HUES6 (cell line): Measurements from ENCODE around the gene ZKSCAN1.

Source experiments
- H3K27ac ChIP-seq: 2 replicates; pipeline ENCODE4 v1.7.0; 2013; ENCODE audit warnings: low read depth, mild to moderate bottlenecking, low read length, inconsistent platforms
- H3K27me3 ChIP-seq: 2 replicates; pipeline ENCODE4 v1.6.1; 2013; ENCODE audit warnings: low read length; ENCODE audit not compliant: control insufficient read depth, insufficient read depth
- H3K36me3 ChIP-seq: 2 replicates; pipeline ENCODE4 v1.6.1; 2013; ENCODE audit warnings: low read length; ENCODE audit not compliant: control insufficient read depth, insufficient read depth
- H3K4me1 ChIP-seq: 2 replicates; pipeline ENCODE4 v1.6.1; 2013; ENCODE audit warnings: low read length; ENCODE audit not compliant: control insufficient read depth, insufficient read depth
- H3K4me3 ChIP-seq: 2 replicates; pipeline ENCODE4 v1.5.1; 2013; ENCODE audit warnings: low read depth, low read length
- H3K9ac ChIP-seq: one replicate; pipeline ENCODE4 v1.6.1; 2013; ENCODE audit warnings: mild to moderate bottlenecking, low read length
- H3K9me3 ChIP-seq: 2 replicates; pipeline ENCODE4 v1.6.1; 2013; ENCODE audit warnings: low read depth, low read length; ENCODE audit not compliant: control insufficient read depth, insufficient read depth

Gene ZKSCAN1

GRCh38 chr7:100064162-100064561, 48.8 kb downstream of the ZKSCAN1 start:
- H3K4me1 ChIP-seq: no peaks in the 10 kb centered on the region
- no peaks in the 10 kb centered on the region for H3K9me3 ChIP-seq
- no peaks in the 10 kb centered on the region for H3K27me3 ChIP-seq
- H3K36me3 ChIP-seq: peaks cover 66% of the 10 kb centered on the region
- H3K9ac ChIP-seq: no peak overlapping the region
- H3K4me3 ChIP-seq: no peak overlapping the region
- no peak overlapping the region for H3K27ac ChIP-seq

- H3K27me3 ChIP-seq: no peaks in the 10 kb centered on the region
These were observed 50.2 kb downstream of the ZKSCAN1 start for GRCh38 chr7:100065452-100066186.

GRCh38 chr7:100066953-100067352, 51.6 kb downstream of the ZKSCAN1 start:
- peaks cover 23% of the 10 kb centered on the region for H3K9me3 ChIP-seq
- no peak overlapping the region for H3K27ac ChIP-seq
- no peak overlapping the region for H3K4me3 ChIP-seq
- no peak overlapping the region for H3K9ac ChIP-seq
- H3K36me3 ChIP-seq: peaks cover 71% of the 10 kb centered on the region
- no peaks in the 10 kb centered on the region for H3K4me1 ChIP-seq
- no peaks in the 10 kb centered on the region for H3K27me3 ChIP-seq

More at GRCh38 chr7:100065452-100066186, 50.2 kb downstream of the ZKSCAN1 start:
- Histone ChIP-seq H3K36me3 (peaks cover 70% of the 10 kb centered on the region), H3K9ac (no peak overlapping the region), H3K9me3 (peaks cover 10% of the 10 kb centered on the region), H3K4me3 (no peak overlapping the region), H3K27ac (no peak overlapping the region), H3K4me1 (no peaks in the 10 kb centered on the region)

GRCh38 chr7:100069991-100070390, 54.6 kb downstream of the ZKSCAN1 start:
- peaks cover 76% of the 10 kb centered on the region for H3K36me3 ChIP-seq
- H3K9me3 ChIP-seq: peaks cover 52% of the 10 kb centered on the region
- H3K27ac ChIP-seq: no peak overlapping the region
- no peaks in the 10 kb centered on the region for H3K4me1 ChIP-seq
- no peak overlapping the region for H3K9ac ChIP-seq
- H3K4me3 ChIP-seq: no peak overlapping the region
- H3K27me3 ChIP-seq: no peaks in the 10 kb centered on the region

GRCh38 chr7:100071018-100071723, 55.8 kb downstream of the ZKSCAN1 start:
- H3K27ac ChIP-seq: no peak overlapping the region
- no peaks in the 10 kb centered on the region for H3K27me3 ChIP-seq
- no peaks in the 10 kb centered on the region for H3K4me1 ChIP-seq
- H3K9me3 ChIP-seq: peaks cover 60% of the 10 kb centered on the region
- H3K9ac ChIP-seq: no peak overlapping the region
- H3K4me3 ChIP-seq: no peak overlapping the region
- H3K36me3 ChIP-seq: peaks cover 80% of the 10 kb centered on the region

GRCh38 chr7:100072462-100072861, 57.1 kb downstream of the ZKSCAN1 start:
- H3K9me3 ChIP-seq: peaks cover 63% of the 10 kb centered on the region
- no peaks in the 10 kb centered on the region for H3K4me1 ChIP-seq
- H3K27ac ChIP-seq: no peak overlapping the region
- peaks cover 92% of the 10 kb centered on the region for H3K36me3 ChIP-seq
- H3K9ac ChIP-seq: no peak overlapping the region
- H3K4me3 ChIP-seq: no peak overlapping the region
- H3K27me3 ChIP-seq: no peaks in the 10 kb centered on the region

- H3K27me3 ChIP-seq: no peaks in the 10 kb centered on the region
- no peak overlapping the region for H3K9ac ChIP-seq
- no peak overlapping the region for H3K4me3 ChIP-seq
- H3K4me1 ChIP-seq: no peaks in the 10 kb centered on the region
- H3K9me3 ChIP-seq: peaks cover 61% of the 10 kb centered on the region
- H3K36me3 ChIP-seq: peaks cover 98% of the 10 kb centered on the region
- H3K27ac ChIP-seq: no peak overlapping the region
These were observed 59.4 kb downstream of the ZKSCAN1 start for GRCh38 chr7:100074841-100075240.

GRCh38 chr7:100075418-100075817, 60.0 kb downstream of the ZKSCAN1 start:
- Histone ChIP-seq H3K4me3 (no peak overlapping the region), H3K27ac (no peak overlapping the region), H3K27me3 (no peaks in the 10 kb centered on the region), H3K4me1 (peaks cover 4% of the 10 kb centered on the region; the same call in 1 of the 2 replicates), H3K36me3 (peaks cover 97% of the 10 kb centered on the region), H3K9ac (no peak overlapping the region), H3K9me3 (peaks cover 55% of the 10 kb centered on the region)

GRCh38 chr7:100077205-100077604, 61.8 kb downstream of the ZKSCAN1 start:
- Histone ChIP-seq H3K27me3 (no peaks in the 10 kb centered on the region), H3K9me3 (peaks cover 37% of the 10 kb centered on the region), H3K36me3 (peaks cover 79% of the 10 kb centered on the region)

GRCh38 chr7:100079024-100079560, 63.7 kb downstream of the ZKSCAN1 start:
- no peak overlapping the region for H3K9ac ChIP-seq
- H3K36me3 ChIP-seq: peaks cover 60% of the 10 kb centered on the region
- no peaks in the 10 kb centered on the region for H3K27me3 ChIP-seq
- peaks cover 20% of the 10 kb centered on the region for H3K9me3 ChIP-seq
- H3K4me3 ChIP-seq: no peak overlapping the region
- H3K27ac ChIP-seq: no peak overlapping the region
- peaks cover 13% of the 10 kb centered on the region for H3K4me1 ChIP-seq

More at GRCh38 chr7:100077205-100077604, 61.8 kb downstream of the ZKSCAN1 start:
- peaks cover 4% of the 10 kb centered on the region; the same call in 1 of the 2 replicates for H3K4me1 ChIP-seq
- H3K4me3 ChIP-seq: no peak overlapping the region
- no peak overlapping the region for H3K9ac ChIP-seq
- H3K27ac ChIP-seq: no peak overlapping the region
